GM12878 (cell line): ENCODE results near the gene JPH4. TPM values are rescaled to one million over a fixed set of nuclear protein-coding genes. Genes with fewer than 3 reads are reported as not detected.

Experiments
- ATAC-seq: fragments of 200-7000 bp; cut with Tn5 transposase; 3 replicates; pipeline ENCODE4 v1.9.1; 2020; ENCODE audit warnings: mild to moderate bottlenecking, moderate library complexity
- BruUV-seq: library from RNA; stranded (reverse); fragments of 400-500 nt; replicated peaks from 2 replicates; lab custom pipeline; 2021; lab: Mats Ljungman, UMichigan
- CTCF ChIA-PET: fragments of 300-600 bp; sonication (Branson Sonifier 250); formaldehyde crosslinking; extraction: SDS; loops from one replicate; lab custom pipeline; 2021; ENCODE audit warnings: inconsistent platforms; lab: Yijun Ruan, JAX
- POLR2A ChIA-PET: fragments of 350-600 bp; formaldehyde crosslinking; extraction: SDS; loops from one replicate; lab custom pipeline; 2021; ENCODE audit warnings: inconsistent platforms; lab: Charles Lee
- RAD21 ChIA-PET: fragments of 300-600 bp; sonication (Branson Sonifier 250); formaldehyde crosslinking; loops from one replicate; lab custom pipeline; 2023; ENCODE audit warnings: antibody characterized with exemption; ENCODE audit not compliant: unreplicated experiment; lab: Charles Lee
- SMC1A ChIA-PET: fragments of 300-600 bp; sonication (Branson Sonifier 250); formaldehyde crosslinking; loops from one replicate; lab custom pipeline; 2023; ENCODE audit not compliant: unreplicated experiment, uncharacterized antibody; lab: Charles Lee
- DNase-seq: peaks from one replicate; pipeline ENCODE4 v3.0.0-alpha.2; 2011; ENCODE audit warnings: low read depth, low spot score
- FAIRE-seq: peaks from 3 replicates; lab custom pipeline; 2011; peaks lifted over from hg19 to GRCh38; lab: Jason Lieb, UNC
- H2AFZ ChIP-seq: 2 replicates; pipeline ENCODE4 v1.6.0; 2011; ENCODE audit warnings: low read depth, low read length, control low read depth; ENCODE audit not compliant: control insufficient read depth
- H3K27ac ChIP-seq: 2 replicates; pipeline ENCODE4 v1.5.1; 2011; ENCODE audit warnings: control low read depth; ENCODE audit not compliant: control insufficient read depth, insufficient read depth
- H3K27me3 ChIP-seq, 2 experiments: replicated peaks in 1 of 2; 2 replicates each; pipeline versions ENCODE4 v1.6.0 to v1.6.1; 2011; ENCODE audit warnings: low read length in 1 of 2; ENCODE audit not compliant: control insufficient read depth in 2 of 2, insufficient read depth in 2 of 2
- H3K36me3 ChIP-seq, 2 experiments: 2 replicates each; pipeline ENCODE4 v1.5.1; 2011; ENCODE audit warnings: low read length in 1 of 2; ENCODE audit not compliant: control insufficient read depth in 2 of 2, insufficient read depth in 2 of 2
- H3K4me1 ChIP-seq: 2 replicates; pipeline ENCODE4 v1.6.1; 2011; ENCODE audit warnings: mild to moderate bottlenecking, low read length, moderate library complexity, mixed read lengths; ENCODE audit not compliant: control insufficient read depth, insufficient read depth
- H3K4me2 ChIP-seq: 2 replicates; pipeline ENCODE4 v1.6.0; 2011; ENCODE audit warnings: control low read depth; ENCODE audit not compliant: control insufficient read depth, insufficient read depth
- H3K4me3 ChIP-seq: fragments of 200-600 bp; sonication (generic); 2 replicates; pipeline ENCODE4 v1.5.1; 2016
- H3K79me2 ChIP-seq: 2 replicates; pipeline ENCODE4 v1.6.0; 2011; ENCODE audit warnings: low read length; ENCODE audit not compliant: control insufficient read depth, insufficient read depth
- H3K9ac ChIP-seq: 2 replicates; pipeline ENCODE4 v1.8.0; 2011; ENCODE audit warnings: low read length, control low read depth, mixed read lengths; ENCODE audit not compliant: control insufficient read depth, insufficient read depth
- H3K9me3 ChIP-seq: replicated peaks from 3 replicates; pipeline ENCODE4 v1.5.1; 2011; ENCODE audit warnings: mild to moderate bottlenecking, low read length; ENCODE audit not compliant: control insufficient read depth, insufficient read depth
- H4K20me1 ChIP-seq: 2 replicates; pipeline ENCODE4 v1.6.0; 2011; ENCODE audit not compliant: control insufficient read depth, insufficient read depth
- CREM ChIP-seq: IDR thresholded peaks from 2 replicates; pipeline ENCODE4 v1.6.1; 2014; ENCODE audit warnings: antibody characterized with exemption, low read depth
- EED ChIP-seq: sonication (generic); IDR thresholded peaks from 2 replicates; pipeline ENCODE4 v1.6.1; 2016; ENCODE audit warnings: antibody characterized with exemption, low read depth
- MTA3 ChIP-seq: IDR thresholded peaks from 2 replicates; pipeline ENCODE4 v1.6.1; 2012; ENCODE audit warnings: low read length, inconsistent platforms, borderline replicate concordance
- STAT1 ChIP-seq: fragments of 450-650 bp; conservative IDR thresholded peaks from 2 replicates; pipeline ENCODE4 v1.6.1; 2014; ENCODE audit warnings: antibody characterized with exemption, mild to moderate bottlenecking
- SUPT20H ChIP-seq: IDR thresholded peaks from 2 replicates; pipeline ENCODE4 v1.6.1; 2011; ENCODE audit warnings: low read depth, mild to moderate bottlenecking, low read length, moderate library complexity, borderline replicate concordance; ENCODE audit not compliant: control insufficient read depth
- TAF1 ChIP-seq: IDR thresholded peaks from 2 replicates; pipeline ENCODE4 v1.6.1; 2011; ENCODE audit warnings: mild to moderate bottlenecking, low read depth, low read length, borderline replicate concordance
- WGBS: methylation state at CpG from one replicate; pipeline ENCODE4 v1.1.6; 2016; ENCODE audit warnings: low lambda C conversion rate; ENCODE audit not compliant: insufficient replicate concordance, insufficient coverage; ENCODE audit errors: missing lambda C conversion rate; 5-methylcytosine and 5-hydroxymethylcytosine counted together
- in situ Hi-C: fragments of 300-500 bp; cut with MboI; formaldehyde crosslinking; loops from 9 replicates; pipeline ENCODE4 v1.14.3; 2018; ENCODE audit warnings: mixed read lengths
- intact Hi-C: fragments of 100-400 bp; cut with micrococcal nuclease; formaldehyde crosslinking; loops from one replicate; pipeline ENCODE4 v1.14.2; 2022; ENCODE audit not compliant: unreplicated experiment
- polyA plus RNA-seq, 11 experiments: library from polyadenylated mRNA; depleted of rRNA in 4 of 11; unstranded in 6 of 11; stranded (reverse) in 5 of 11; fragments of >200 nt; fragmentation: Nextera tagmentation in 4 of 11; fragmentation: Illumina TruSeq in 1 of 11; extraction: Ambion mirVana in 4 of 11; extraction: Trizol in 1 of 11; gene quantifications; 1 replicate in 1 of 11; 2 replicates in 10 of 11; pipeline versions ENCODE4 v1.2.1 to v1.2.3, GENCODE V29; 2011 to 2016; ENCODE audit warnings: inconsistent platforms in 2 of 11, missing spikeins in 2 of 11, low read depth in 1 of 11
- total RNA-seq, 4 experiments: library from RNA; depleted of rRNA in 3 of 4; stranded (reverse); fragments of >200 nt in 3 of 4; fragmentation: Illumina TruSeq in 1 of 4; extraction: Trizol in 1 of 4; gene quantifications; 2 replicates each; pipeline versions ENCODE4 v1.2.1 to v1.2.3, GENCODE V29; 2013 to 2021
- TF ChIP-seq, protein P1 (sequence below): fragments of 450-650 bp; IDR thresholded peaks from 2 replicates; pipeline ENCODE4 v1.6.1; 2016; ENCODE audit warnings: mild to moderate bottlenecking, moderate library complexity, borderline replicate concordance
- TF ChIP-seq, protein P2 (sequence below): fragments of 150-350 bp; IDR thresholded peaks from 2 replicates; pipeline ENCODE4 v1.6.1; 2014; ENCODE audit warnings: mild to moderate bottlenecking, low read depth, low read length
- TF ChIP-seq, protein P3 (sequence below): fragments of 450-650 bp; IDR thresholded peaks from 2 replicates; pipeline ENCODE4 v1.6.1; 2017; ENCODE audit warnings: borderline replicate concordance
- TF ChIP-seq, protein P4 (sequence below): fragments of 450-650 bp; IDR thresholded peaks from 2 replicates; pipeline ENCODE4 v1.6.1; 2017; ENCODE audit warnings: mild to moderate bottlenecking, moderate library complexity

The JPH4 gene
- total and polyA plus RNA-seq, 10 of the 15 experiments (the other 5 are each of a cell fraction or from before 2014, with no cell fraction given), result 0.48 to 10.3 (median 3.8) TPM

DNA sequence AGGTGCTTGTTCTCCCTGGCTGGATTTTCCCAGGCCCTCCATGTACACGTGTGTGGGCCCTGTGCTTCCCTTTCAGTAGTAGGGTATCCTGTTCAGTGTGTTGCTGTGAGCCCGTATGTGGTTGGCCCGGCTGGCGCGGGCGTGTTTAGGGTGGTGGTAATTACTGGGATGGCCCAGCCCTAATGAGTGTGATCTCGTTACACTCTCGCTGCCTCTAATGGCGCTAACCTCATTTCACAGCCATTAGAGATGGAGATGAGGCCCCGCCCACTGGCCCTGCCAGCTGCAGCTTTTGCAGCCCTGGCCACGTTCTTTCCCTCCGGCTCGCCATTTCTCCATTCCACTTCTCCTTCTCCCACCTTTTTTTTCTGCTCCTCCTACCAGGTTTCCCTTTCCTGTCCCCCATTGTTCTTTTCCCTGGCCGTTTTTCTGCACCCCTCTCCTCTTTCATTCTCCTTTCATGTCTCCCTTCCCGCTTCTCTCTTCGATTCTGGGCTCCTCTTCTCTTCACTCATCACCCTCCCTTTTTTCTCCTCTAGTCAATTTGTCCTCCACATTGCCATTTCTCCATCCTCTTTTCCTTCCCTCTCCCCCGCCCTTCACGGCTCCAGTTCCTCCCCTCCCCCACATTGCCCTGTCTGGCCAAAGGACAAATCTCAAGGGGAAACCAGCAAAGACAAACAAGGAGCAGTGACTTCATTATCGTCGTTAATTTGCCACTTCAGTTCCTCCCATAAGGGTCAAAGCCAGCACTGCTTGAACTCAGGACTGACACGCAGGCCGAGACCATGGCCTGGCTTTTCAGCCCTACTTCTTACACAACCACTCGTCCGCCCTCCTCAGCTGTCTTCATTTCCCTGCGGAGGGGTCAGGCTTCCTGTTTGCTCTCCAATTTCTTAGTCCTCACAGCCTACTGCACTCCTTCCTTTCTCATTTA lies 33.8 kb downstream of the JPH4 start:
- Histone ChIP-seq H3K9ac (no peak overlapping the region), H3K4me1 (no peaks in the 10 kb centered on the region), H3K36me3 (no peaks in the 10 kb centered on the region), H3K4me3 (no peak overlapping the region), H3K27me3 (no peaks in the 10 kb centered on the region), H3K79me2 (no peaks in the 10 kb centered on the region), H3K4me2 (no peak overlapping the region), H4K20me1 (no peaks in the 10 kb centered on the region), H3K27ac (no peak overlapping the region), H2AFZ (no peak overlapping the region), H3K9me3 (no peaks in the 10 kb centered on the region)
- DNase-seq (no peak), ATAC-seq (no peak), FAIRE-seq (no peak)
- BruUV-seq, result no TSS peak
- POLR2A ChIA-PET, result interaction anchor here (0.6 kb wide), 1 partner anchor 840 kb away, joined by 4 read pairs; no protein-coding TSS in a partner anchor
- in situ Hi-C loops (no loop called here), intact Hi-C loops (no loop called here)
- 83% methylated on average over 25 of the region's 25 CpGs for WGBS
- RAD21 ChIA-PET, result no interaction called here
- SMC1A ChIA-PET, result no interaction called here
- CTCF ChIA-PET, result interaction anchor here (11.4 kb wide), 1 partner anchor 16 kb away, joined by 131 read pairs; no protein-coding TSS in a partner anchor
- TF ChIP-seq TAF1 (no peak), EED (no peak), MTA3 (no peak), CREM (no peak), SUPT20H (no peak), STAT1 (no peak)
- TF ChIP-seq, protein P1, sequence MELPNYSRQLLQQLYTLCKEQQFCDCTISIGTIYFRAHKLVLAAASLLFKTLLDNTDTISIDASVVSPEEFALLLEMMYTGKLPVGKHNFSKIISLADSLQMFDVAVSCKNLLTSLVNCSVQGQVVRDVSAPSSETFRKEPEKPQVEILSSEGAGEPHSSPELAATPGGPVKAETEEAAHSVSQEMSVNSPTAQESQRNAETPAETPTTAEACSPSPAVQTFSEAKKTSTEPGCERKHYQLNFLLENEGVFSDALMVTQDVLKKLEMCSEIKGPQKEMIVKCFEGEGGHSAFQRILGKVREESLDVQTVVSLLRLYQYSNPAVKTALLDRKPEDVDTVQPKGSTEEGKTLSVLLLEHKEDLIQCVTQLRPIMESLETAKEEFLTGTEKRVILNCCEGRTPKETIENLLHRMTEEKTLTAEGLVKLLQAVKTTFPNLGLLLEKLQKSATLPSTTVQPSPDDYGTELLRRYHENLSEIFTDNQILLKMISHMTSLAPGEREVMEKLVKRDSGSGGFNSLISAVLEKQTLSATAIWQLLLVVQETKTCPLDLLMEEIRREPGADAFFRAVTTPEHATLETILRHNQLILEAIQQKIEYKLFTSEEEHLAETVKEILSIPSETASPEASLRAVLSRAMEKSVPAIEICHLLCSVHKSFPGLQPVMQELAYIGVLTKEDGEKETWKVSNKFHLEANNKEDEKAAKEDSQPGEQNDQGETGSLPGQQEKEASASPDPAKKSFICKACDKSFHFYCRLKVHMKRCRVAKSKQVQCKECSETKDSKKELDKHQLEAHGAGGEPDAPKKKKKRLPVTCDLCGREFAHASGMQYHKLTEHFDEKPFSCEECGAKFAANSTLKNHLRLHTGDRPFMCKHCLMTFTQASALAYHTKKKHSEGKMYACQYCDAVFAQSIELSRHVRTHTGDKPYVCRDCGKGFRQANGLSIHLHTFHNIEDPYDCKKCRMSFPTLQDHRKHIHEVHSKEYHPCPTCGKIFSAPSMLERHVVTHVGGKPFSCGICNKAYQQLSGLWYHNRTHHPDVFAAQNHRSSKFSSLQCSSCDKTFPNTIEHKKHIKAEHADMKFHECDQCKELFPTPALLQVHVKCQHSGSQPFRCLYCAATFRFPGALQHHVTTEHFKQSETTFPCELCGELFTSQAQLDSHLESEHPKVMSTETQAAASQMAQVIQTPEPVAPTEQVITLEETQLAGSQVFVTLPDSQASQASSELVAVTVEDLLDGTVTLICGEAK, result no peak
- TF ChIP-seq, protein P2, sequence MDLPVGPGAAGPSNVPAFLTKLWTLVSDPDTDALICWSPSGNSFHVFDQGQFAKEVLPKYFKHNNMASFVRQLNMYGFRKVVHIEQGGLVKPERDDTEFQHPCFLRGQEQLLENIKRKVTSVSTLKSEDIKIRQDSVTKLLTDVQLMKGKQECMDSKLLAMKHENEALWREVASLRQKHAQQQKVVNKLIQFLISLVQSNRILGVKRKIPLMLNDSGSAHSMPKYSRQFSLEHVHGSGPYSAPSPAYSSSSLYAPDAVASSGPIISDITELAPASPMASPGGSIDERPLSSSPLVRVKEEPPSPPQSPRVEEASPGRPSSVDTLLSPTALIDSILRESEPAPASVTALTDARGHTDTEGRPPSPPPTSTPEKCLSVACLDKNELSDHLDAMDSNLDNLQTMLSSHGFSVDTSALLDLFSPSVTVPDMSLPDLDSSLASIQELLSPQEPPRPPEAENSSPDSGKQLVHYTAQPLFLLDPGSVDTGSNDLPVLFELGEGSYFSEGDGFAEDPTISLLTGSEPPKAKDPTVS, result no peak
- TF ChIP-seq, protein P3, sequence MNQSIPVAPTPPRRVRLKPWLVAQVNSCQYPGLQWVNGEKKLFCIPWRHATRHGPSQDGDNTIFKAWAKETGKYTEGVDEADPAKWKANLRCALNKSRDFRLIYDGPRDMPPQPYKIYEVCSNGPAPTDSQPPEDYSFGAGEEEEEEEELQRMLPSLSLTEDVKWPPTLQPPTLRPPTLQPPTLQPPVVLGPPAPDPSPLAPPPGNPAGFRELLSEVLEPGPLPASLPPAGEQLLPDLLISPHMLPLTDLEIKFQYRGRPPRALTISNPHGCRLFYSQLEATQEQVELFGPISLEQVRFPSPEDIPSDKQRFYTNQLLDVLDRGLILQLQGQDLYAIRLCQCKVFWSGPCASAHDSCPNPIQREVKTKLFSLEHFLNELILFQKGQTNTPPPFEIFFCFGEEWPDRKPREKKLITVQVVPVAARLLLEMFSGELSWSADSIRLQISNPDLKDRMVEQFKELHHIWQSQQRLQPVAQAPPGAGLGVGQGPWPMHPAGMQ, result no peak
- TF ChIP-seq, protein P4, sequence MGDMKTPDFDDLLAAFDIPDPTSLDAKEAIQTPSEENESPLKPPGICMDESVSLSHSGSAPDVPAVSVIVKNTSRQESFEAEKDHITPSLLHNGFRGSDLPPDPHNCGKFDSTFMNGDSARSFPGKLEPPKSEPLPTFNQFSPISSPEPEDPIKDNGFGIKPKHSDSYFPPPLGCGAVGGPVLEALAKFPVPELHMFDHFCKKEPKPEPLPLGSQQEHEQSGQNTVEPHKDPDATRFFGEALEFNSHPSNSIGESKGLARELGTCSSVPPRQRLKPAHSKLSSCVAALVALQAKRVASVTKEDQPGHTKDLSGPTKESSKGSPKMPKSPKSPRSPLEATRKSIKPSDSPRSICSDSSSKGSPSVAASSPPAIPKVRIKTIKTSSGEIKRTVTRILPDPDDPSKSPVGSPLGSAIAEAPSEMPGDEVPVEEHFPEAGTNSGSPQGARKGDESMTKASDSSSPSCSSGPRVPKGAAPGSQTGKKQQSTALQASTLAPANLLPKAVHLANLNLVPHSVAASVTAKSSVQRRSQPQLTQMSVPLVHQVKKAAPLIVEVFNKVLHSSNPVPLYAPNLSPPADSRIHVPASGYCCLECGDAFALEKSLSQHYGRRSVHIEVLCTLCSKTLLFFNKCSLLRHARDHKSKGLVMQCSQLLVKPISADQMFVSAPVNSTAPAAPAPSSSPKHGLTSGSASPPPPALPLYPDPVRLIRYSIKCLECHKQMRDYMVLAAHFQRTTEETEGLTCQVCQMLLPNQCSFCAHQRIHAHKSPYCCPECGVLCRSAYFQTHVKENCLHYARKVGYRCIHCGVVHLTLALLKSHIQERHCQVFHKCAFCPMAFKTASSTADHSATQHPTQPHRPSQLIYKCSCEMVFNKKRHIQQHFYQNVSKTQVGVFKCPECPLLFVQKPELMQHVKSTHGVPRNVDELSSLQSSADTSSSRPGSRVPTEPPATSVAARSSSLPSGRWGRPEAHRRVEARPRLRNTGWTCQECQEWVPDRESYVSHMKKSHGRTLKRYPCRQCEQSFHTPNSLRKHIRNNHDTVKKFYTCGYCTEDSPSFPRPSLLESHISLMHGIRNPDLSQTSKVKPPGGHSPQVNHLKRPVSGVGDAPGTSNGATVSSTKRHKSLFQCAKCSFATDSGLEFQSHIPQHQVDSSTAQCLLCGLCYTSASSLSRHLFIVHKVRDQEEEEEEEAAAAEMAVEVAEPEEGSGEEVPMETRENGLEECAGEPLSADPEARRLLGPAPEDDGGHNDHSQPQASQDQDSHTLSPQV, result no peak
